HG03460 (cell line): ENCODE data around the gene AMN.

Experiments
- ATAC-seq: cut with Tn5 transposase; IDR thresholded peaks from one replicate; pipeline ENCODE4 v1.9.1; 2021; ENCODE audit not compliant: unreplicated experiment

The AMN gene

DNA sequence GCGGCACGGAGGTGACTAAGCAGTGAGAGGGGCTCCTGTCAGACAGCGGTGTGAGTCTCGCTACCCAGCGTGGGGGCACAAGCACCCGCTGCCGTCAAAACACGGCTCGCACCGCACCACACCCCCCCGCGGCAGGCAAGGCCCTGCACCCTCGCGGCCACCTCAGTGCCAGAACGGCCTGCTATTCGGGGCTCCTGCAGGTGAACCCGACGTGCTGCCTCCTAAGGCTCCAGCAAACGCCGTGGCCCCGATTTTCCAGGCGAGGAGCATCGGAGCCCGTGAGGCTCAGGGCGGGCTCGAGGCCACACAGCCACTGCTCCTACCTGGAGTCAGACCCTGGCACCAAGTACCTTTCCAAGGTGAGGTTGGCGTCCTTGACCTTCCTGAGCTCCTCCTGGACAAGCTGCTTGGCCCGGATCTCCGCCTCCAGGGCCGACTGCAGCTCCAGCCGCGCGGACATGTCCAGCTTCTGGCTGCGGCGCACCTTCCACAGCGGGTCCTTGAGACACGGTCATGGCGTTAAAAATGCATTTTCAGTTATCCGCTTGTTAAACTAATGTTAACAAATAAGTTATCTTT, 41.8 kb downstream of the AMN start:
- no peak for ATAC-seq

GRCh38 chr14:102965282-102965681, 42.8 kb downstream of the AMN start:
- ATAC-seq: no peak

DNA sequence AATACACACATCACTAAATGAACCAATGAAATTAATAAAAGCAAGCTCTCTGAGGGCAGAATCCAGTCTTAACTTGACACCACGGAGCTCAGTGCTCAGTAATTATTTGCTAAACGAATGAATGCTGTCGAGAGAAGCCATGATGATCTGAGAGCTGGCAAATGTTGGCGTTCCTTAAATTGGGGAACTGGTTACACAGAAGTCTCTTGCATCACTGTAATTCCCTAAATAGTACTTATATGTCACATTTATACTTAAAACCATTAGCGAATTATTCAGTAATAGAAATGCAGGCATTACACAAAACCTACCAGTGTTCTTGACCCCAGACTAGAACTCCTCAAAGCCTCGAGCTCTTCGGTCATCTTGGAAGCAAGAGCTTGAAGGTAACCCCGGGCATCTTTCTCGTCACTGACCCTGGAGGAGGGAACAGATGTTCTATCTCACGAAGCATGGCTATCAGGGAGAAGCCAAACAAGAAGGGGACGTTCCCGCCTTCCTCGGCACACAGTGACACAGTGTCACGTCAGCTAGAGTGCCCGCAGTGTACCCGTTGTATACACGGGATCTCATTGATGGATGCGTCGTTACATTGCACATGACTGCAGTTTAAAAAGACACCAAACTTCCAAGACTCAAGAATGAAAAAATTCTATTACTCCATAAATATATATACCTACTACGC, 43.6 kb downstream of the AMN start:
- ATAC-seq: no peak

GRCh38 chr14:102966681-102967505, 44.4 kb downstream of the AMN start:
- no peak for ATAC-seq

DNA sequence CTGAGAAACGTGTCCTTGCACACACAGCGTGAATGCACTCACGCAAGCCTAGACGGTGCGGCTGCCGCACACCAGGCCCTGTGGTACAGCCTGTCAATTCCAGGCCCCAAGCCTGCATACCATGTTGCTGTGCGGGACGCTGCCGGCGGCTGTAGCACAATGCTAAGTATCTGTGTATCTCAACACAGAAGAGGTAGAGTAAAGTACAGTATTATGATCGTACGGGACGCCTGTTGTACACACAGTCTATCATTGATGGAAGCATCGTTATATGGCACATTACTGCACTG, 45.0 kb downstream of the AMN start:
- ATAC-seq: no peak

DNA sequence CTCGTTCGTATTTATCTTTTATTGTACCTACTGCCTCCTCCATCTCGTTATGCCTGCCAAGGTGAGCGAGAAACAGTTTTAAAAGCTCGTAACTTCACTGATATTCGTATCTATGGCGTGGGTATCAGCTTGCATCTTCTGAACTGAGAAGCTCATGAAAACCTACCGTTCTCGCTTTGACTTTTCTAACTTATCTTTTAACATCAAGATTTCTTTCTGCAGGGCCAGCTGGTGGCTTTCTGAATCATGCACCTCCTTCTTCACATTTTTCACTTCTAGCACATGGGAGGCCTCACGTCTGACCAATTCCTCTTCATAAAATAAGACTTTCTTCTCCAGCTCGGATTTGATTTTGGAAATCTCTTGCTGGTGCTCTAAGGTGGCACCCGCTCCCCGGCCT, 45.8 kb downstream of the AMN start:
- no peak for ATAC-seq

GRCh38 chr14:102969060-102969791, 46.8 kb downstream of the AMN start:
- no peak for ATAC-seq

DNA sequence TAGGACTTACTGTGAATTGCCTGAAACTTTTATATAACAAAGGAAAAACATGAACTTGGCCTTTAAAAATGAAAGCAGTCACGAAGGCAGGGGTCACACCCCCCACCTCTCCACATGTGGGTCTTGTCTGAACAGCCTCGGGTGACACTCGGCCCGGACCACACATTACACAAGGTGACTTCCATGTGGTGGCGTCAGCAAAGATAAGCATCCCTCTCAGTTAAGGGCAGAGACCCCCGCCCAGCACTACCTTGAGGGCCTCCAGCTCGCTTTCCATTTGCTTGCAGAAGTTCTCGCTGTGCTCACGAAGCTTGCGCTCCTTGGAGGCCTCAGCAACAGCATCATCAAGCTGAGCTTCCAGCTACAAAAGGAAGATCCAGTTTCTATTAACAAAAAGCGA, 47.4 kb downstream of the AMN start:
- no peak for ATAC-seq

DNA sequence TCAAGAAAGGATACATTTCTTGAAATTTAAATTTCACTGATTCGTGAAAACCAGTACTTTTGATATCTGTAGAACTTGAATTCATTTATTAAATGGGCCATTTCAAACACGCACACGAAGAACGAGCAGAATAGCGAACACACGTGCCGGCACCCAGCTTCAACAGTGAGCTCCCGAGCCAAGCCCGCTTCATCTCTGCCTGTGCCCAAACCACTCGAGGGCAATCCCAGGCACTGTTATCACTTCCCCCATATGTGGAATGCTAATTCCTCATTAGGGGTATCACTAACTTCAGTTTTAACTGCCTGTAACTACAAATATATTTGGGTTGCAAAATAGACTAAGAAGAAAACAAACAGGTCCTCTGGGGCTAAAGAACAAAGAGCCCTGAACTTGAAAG, 48.0 kb downstream of the AMN start:
- ATAC-seq: no peak

GRCh38 chr14:102971314-102971713, 48.9 kb downstream of the AMN start:
- ATAC-seq: no peak

GRCh38 chr14:102971836-102972606, 49.6 kb downstream of the AMN start:
- ATAC-seq: no peak

DNA sequence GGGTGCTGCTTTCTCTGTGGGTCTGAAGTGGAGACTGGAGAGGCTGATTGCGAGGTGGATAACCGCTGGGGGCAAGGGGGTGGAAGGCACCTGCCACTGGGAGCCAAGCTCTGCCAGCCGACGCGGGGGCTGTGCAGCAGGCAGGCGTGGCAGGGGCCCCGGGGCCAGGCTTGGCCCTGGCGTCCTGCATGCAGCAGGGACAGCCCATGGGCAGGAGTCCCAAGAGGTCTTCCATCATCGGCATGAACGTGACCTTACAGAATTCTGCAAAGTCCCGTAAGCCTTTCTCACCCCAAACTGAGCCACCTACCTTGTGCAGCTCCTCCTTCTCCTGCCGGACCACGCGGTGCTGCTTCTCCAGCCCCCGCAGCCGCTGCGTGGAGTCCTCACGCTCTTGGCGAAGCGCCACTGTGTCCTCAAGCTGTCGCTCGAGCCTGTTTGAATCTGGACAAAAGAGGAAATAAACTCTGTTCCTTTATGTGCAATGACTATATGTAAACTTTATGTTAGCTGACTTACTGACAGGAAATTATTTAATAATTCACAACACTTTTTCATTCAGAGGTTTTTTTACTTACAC, 51.3 kb downstream of the AMN start:
- no peak for ATAC-seq

GRCh38 chr14:102975662-102976061, 53.2 kb downstream of the AMN start:
- ATAC-seq: no peak

DNA sequence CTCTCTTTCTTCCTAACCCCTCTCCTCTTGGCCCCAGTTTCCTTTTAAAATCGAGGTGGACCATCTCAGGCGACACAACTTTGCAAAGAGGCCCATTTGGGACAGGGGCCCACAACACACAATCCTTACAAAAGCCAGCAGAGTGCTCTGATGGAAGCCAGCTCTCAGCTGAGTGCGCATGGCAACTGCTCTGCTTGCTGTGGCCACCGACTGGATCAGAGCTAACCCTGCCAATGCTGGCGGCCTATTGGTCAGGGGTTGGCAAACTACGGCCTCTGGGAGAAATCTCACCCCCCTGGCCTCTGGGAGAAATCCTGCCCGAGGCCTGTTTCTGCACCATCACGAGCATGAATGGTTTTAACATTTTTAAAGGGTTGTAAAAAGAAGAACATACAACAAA, 55.0 kb downstream of the AMN start:
- no peak for ATAC-seq

DNA sequence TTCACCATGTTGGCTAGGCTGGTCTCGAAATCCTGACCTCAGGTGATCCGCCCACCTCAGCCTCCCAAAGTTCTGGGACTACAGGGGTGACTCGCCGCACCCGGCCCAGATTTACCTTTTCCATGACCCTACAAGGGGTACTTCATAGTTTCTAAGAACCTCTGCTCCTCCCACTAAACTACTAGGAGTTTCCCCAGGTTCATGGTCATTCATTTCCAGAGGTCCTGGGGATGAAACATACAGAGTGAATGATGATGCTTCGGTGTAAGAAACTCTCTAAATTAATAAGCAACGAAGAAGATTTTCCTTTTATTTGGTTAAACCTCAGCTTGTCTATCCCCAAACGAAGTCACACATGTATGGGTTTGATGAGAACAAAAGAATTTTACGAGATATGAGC, 56.9 kb downstream of the AMN start:
- ATAC-seq: no peak

GRCh38 chr14:102980409-102980810, 57.9 kb downstream of the AMN start:
- no peak for ATAC-seq
